Cardiac atrium fibroblast (primary cell): ENCODE results near the gene BAG1. TPM values are rescaled to one million over a fixed set of nuclear protein-coding genes. Genes with fewer than 3 reads are reported as not detected.

Source experiments
- total RNA-seq: library from RNA; depleted of rRNA; stranded (reverse); fragments of >200 nt; gene quantifications from 2 replicates; pipeline ENCODE4 v1.2.3, GENCODE V29; 2015

Gene BAG1
- 17.8 and 23.3 TPM in 2 replicates for total RNA-seq

DNA sequence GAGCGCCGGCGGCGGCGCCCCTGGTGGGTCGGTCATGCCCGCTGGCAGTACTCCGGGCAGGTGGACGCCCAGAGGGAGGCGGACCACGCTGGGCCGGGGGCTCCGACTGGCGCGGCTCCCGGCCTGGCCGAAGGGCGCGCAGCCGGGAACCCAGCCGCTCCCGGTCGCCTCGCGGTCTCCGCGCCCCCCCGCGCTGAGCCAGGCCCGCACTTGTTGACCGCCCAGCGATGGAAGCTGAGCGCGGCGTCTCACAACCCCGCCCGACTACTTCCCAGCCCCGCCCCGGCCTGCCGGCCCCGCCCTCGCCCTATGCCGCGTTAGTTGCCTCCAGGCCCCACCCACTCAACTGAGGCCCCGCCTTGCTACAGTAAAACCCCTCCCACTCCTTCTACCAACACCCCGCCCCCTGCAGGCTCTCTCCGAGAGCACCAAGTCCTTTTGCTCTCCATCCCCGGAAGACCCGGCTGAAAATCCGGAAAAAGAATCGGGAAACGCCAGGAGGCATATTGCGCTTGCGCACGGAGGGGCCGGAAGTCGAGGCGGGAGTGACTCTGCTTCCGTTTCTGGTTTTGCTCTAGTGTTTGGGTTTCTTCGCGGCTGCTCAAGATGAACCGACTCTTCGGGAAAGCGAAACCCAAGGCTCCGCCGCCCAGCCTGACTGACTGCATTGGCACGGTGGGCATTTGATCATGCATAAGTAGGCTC lies at the start of gene BAG1, which contains the start of gene CHMP5:
Gene BAG1, minus strand, starts transcription at position 236 of the 705 bp plus-strand sequence.
Gene CHMP5, plus strand, starts transcription at position 577 of the 705 bp plus-strand sequence. Its CDS starts 30 bp downstream, at position 607.

DNA sequence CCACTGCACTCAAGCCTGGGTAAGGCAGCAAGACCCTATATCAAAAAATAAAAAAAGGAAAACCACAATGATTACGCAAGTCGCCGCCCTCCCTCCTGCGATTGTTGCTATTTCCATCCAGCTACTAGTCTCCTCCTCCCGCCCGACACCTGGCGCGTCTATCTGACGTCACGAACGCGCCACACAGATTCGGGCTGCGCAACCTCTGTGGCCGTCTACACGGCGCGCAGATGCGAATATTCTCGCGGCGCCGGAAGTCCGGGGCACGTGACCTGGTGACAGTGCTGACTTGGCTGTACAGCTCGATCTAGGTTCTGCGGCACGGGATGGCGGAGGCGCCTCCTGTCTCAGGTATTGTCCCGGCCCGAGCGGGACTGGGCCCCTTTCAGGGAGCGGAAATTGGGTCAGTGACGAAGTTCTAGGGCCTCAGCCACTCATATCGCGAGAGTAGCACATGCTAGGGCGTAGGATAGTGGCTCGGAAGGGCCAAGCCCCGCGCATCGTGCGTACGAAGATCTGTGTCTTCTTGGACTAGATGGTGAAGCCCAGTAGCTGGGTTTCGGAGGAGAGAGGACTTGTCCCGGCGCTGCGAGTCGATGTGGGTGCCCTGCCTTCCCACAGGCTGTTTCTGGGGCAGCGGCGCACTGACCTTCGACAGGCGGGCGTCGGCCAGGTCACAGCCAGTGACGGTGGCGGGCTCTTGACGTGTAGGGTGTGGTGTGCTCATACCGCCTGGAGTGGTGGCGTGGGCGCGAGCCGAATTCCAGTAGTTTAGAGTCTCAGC lies 25.9 kb upstream of the BAG1 start, which contains the start of gene NFX1:
Gene NFX1, plus strand, starts transcription at position 270 of the 784 bp plus-strand sequence. Its CDS starts 57 bp downstream, at position 327.

DNA sequence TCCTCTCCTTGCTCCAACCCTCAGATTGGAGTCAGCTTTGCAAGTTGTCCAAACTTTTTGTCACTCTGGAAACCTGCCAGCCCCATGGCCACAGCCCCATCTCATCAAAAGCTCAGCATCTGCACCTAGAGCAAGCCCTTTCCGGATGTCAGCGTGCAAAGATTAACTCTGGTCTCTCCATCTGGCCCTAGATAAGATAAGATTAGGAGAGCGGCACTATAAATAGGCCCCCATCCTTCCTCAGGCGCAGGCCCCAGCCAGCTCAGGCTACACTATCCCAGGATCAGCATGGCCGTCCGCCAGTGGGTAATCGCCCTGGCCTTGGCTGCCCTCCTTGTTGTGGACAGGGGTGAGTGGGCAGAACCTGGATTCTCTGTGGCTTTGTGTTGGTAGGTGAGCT lies 24.6 kb downstream of the BAG1 start, which contains the start of gene SPINK4:
Gene SPINK4, plus strand, starts transcription at position 247 of the 400 bp plus-strand sequence. Its CDS starts 42 bp downstream, at position 289.

Other genes with a start within 250 kb of the BAG1 start
- gene DNAJA1, start 239.4 kb downstream of the BAG1 start, total RNA-seq: 45.3 and 72.1 TPM in 2 replicates
- gene SMU1, start 188.0 kb downstream of the BAG1 start, total RNA-seq: 16.8 and 17.5 TPM in 2 replicates
- 95.3 and 220 TPM in 2 replicates for gene B4GALT1, start 97.4 kb downstream of the BAG1 start, total RNA-seq
- not detected in 2 replicates for gene SPINK4, start 24.5 kb downstream of the BAG1 start, total RNA-seq
- 57.7 and 62.8 TPM in 2 replicates for gene CHMP5, start 341 bp upstream of the BAG1 start, total RNA-seq
- gene NFX1, start 25.8 kb upstream of the BAG1 start, total RNA-seq: 11.0 and 15.9 TPM in 2 replicates
- not detected in 2 replicates for gene AQP7, start 137.9 kb upstream of the BAG1 start, total RNA-seq
- gene AQP3, start 182.9 kb upstream of the BAG1 start, total RNA-seq: 0.36 and 2.6 TPM in 2 replicates
- 23.5 and 33.5 TPM in 2 replicates for gene NOL6, start 209.2 kb upstream of the BAG1 start, total RNA-seq